ENCODE measurements around the gene PPARGC1A.

PPARGC1A gene

GRCh38 chr4:23822181-23822580 is 67.7 kb downstream of the PPARGC1A start:
- no peak for TF ChIP-seq CTCF (IDR thresholded peaks at IDR 0.05; ENCODE audit: insufficient read depth, low read depth, low read length, missing control alignments)

GRCh38 chr4:23819041-23819511 is 70.8 kb downstream of the PPARGC1A start:
- no peak for TF ChIP-seq CTCF (IDR thresholded peaks at IDR 0.05; ENCODE audit: insufficient read depth, low read depth, low read length, missing control alignments)
- H3K4me3 ChIP-seq (ENCODE audit: low read depth, low read length), result no peak overlapping the region
- DNase-seq (ENCODE audit: low read depth), result no peak

More at GRCh38 chr4:23822181-23822580, 67.7 kb downstream of the PPARGC1A start:
- no peak for DNase-seq (ENCODE audit: low read depth)
- H3K4me3 ChIP-seq (ENCODE audit: low read depth, low read length), result no peak overlapping the region

- no peak overlapping the region for H3K4me3 ChIP-seq (ENCODE audit: low read depth, low read length)
- no peak for TF ChIP-seq CTCF (IDR thresholded peaks at IDR 0.05; ENCODE audit: insufficient read depth, low read depth, low read length, missing control alignments)
- no peak for DNase-seq (ENCODE audit: low read depth)
Measured at GRCh38 chr4:23818097-23818885, 71.6 kb downstream of the PPARGC1A start.

GRCh38 chr4:23814996-23815660 is 74.7 kb downstream of the PPARGC1A start:
- no peak for TF ChIP-seq CTCF (IDR thresholded peaks at IDR 0.05; ENCODE audit: insufficient read depth, low read depth, low read length, missing control alignments)
- no peak for DNase-seq (ENCODE audit: low read depth)
- no peak overlapping the region for H3K4me3 ChIP-seq (ENCODE audit: low read depth, low read length)

- no peak for TF ChIP-seq CTCF (IDR thresholded peaks at IDR 0.05; ENCODE audit: insufficient read depth, low read depth, low read length, missing control alignments)
- no peak for DNase-seq (ENCODE audit: low read depth)
- H3K4me3 ChIP-seq (ENCODE audit: low read depth, low read length), result no peak overlapping the region
Measured at GRCh38 chr4:23814587-23814986, 75.3 kb downstream of the PPARGC1A start.

GRCh38 chr4:23811161-23811560 is 78.7 kb downstream of the PPARGC1A start:
- no peak for TF ChIP-seq CTCF (IDR thresholded peaks at IDR 0.05; ENCODE audit: insufficient read depth, low read depth, low read length, missing control alignments)
- DNase-seq (ENCODE audit: low read depth), result no peak
- no peak overlapping the region for H3K4me3 ChIP-seq (ENCODE audit: low read depth, low read length)

Data from GM12865 (cell line).